Activated naive CD4-positive, alpha-beta T cell treated with anti-CD3 and anti-CD28 coated beads, Interleukin-2, amount 50 U/mL, for 72 hours (primary cell): ENCODE measurements around the gene ARID3C. TPM values are rescaled to one million over a fixed set of nuclear protein-coding genes. Genes with fewer than 3 reads are reported as not detected.
"Not testable (repeated sequence)": the region's sequence is repeated elsewhere in the genome, so short reads cannot be mapped to it uniquely, and the experiment has no call there.

Source experiments
- ATAC-seq, 2 donors: fragments of 150-1000 bp; cut with Tn5 transposase; 2 replicates each; pipeline ENCODE4 v1.10.0; 2021; ENCODE audit warnings: mild to moderate bottlenecking in 2 of 2, moderate library complexity in 2 of 2
- DNase-seq, 2 donors: peaks; one replicate each; pipeline ENCODE4 v3.0.0; 2021 to 2022; ENCODE audit warnings: low spot score in 2 of 2
- H3K27ac Mint-ChIP-seq, 2 donors: one replicate each; pipeline ENCODE4 v1.8.0; 2022; ENCODE audit warnings: mild to moderate bottlenecking in 2 of 2, mixed read lengths in 2 of 2
- H3K36me3 Mint-ChIP-seq, 2 donors: one replicate each; pipeline ENCODE4 v1.8.0; 2022; ENCODE audit warnings: mixed read lengths in 2 of 2
- H3K9me3 Mint-ChIP-seq, 2 donors: one replicate each; pipeline ENCODE4 v1.8.0; 2022; ENCODE audit warnings: mixed read lengths in 2 of 2
- total RNA-seq, 2 donors: library from RNA; stranded (reverse); gene quantifications; one replicate each; pipeline ENCODE4 v1.2.3, GENCODE V29; 2022

Gene ARID3C
- total RNA-seq, 2 donors from 2014 or later = 1.6 TPM; not detected in 1

GRCh38 chr9:34656992-34657391 lies 28.1 kb upstream of the ARID3C start:
- peaks cover 0 to 6% of the 10 kb centered on the region in 2 donors for H3K36me3 Mint-ChIP-seq
- ATAC-seq = no peak
- H3K9me3 Mint-ChIP-seq = no peaks in the 10 kb centered on the region
- DNase-seq = no peak
- H3K27ac Mint-ChIP-seq = no peak overlapping the region

DNA sequence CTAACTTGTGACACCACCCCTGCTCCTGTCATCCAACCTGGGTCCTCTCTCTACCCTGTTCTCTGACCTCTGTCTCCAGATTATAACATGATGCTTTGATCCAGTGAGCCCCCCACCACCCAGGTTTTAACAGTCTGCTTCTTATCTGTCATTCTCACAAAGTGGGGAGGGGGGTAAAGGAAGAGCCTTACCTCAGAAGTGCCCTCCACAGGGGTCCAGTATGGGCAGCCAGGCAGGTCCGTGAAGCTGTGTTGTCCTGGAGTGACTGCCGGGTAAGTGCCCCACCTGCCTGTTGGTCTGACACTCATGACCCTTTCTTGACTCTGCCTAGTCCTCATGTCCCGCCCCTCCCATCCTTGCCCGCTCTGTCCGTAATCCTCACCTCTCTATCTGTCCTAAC lies 26.5 kb upstream of the ARID3C start:
- DNase-seq = no peak
- ATAC-seq = no peak
- no peaks in the 10 kb centered on the region for H3K9me3 Mint-ChIP-seq
- no peaks in the 10 kb centered on the region for H3K36me3 Mint-ChIP-seq
- peak overlapping the region in 1 of 2 donors; percentile 36 for H3K27ac Mint-ChIP-seq

DNA sequence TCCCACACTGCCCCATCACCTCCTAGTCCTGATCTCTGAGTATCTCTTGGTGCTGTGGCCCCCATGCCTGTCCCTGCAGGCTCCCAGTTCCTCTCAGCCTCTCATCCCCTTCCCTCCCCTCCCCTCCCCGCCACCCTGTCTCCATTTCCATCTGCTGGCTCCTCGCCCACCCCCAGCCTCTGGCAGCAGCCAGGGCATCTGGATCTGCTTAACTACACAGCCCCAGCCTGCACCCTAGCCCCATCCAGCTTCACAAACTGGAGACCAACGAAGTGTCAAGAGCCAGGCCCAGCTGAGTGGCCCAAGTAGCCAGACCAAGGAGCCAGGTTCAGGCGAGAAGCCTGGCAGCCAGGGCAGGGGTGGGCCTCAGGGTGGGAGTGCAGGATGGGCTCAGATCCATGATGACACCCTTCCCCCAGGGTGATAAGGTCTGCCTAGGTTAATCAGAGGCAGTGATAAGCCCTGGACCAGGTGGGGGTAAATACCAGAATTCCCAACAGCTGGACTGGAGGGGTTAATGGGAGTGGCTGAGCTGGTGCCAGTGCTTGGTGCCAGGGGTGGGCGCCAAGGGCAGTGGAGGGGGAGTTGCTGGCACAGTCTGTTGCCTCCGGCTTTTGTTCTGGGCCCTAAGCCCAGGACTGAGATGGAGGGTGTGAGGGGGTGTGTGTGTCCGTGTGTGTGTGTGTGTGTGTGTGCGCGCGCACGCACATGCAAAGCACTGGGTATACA lies 25.6 kb upstream of the ARID3C start:
- DNase-seq = no peak
- ATAC-seq = no peak
- H3K27ac Mint-ChIP-seq = peak overlapping the region; percentile 37 to 55
- no peaks in the 10 kb centered on the region for H3K9me3 Mint-ChIP-seq
- peaks cover 2 to 4% of the 10 kb centered on the region in 2 donors for H3K36me3 Mint-ChIP-seq

DNA sequence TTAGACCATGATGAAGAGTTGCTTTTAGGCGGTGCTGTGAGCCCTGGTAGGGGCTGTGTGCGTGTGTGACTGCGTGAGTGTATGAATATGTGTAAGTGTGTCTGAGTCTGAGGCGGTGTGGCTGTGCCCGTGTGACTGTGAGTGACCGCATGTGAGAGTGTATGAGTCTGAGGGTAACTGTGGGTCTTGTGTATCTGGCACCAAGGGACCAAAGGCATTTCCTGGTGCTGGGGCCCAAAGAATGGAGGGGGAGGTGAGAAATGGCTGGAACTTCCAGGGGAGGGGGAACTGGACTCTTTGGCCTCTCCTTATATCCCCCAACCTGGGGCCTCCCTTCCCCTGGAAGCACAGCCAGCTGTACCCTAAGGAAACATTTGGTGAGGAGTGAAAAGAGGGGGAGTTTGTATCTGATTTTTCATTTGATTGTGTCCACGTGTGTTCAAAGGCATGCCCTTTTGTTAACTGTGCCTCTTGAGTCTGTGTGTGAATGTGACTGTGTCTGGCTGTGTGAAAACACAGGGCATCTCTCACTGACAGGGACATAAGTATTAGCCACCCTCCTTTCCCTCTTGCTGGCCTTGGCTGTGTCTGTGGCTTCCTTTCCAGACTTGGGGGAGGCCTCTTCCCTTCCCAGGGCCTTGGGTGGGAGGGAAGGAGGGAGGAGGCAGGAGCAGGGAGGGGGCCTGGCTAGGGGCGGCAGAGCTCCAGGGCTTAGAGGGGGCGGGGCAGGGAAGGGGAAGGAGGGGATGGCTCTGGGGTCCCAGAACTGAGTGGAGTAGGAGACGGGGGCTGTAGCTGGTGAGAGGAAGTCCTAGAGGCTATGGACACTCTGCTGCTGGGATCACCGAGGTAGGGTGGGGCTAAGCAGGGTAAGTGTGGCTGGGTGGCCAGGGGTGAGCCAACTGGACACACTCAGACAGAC lies 24.5 kb upstream of the ARID3C start:
- DNase-seq = no peak
- peak overlapping the region; percentile 26 to 55 for H3K27ac Mint-ChIP-seq
- no peaks in the 10 kb centered on the region for H3K9me3 Mint-ChIP-seq
- ATAC-seq = no peak
- H3K36me3 Mint-ChIP-seq = peaks cover 10 to 13% of the 10 kb centered on the region in 2 donors

DNA sequence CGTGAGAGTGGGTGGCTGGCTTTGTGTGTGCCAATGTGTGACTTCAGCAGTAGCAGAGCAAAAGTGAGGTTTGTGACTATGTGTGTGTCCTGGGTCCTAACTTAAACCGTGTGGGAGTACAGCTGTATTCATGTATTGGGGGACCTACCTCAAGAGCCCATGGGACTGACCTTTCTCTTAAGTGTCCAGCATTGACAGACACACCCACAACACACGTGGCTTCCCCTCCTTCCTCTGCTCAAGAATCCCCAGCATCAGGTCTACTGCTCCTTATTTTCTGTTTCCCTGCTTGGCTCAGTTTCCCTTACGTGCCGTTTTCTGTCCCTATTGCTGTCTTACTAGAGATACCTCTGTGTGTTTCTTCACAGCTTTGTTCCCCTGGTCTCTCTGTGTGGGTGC lies 23.7 kb upstream of the ARID3C start:
- no peaks in the 10 kb centered on the region for H3K9me3 Mint-ChIP-seq
- H3K36me3 Mint-ChIP-seq = peaks cover 18 to 21% of the 10 kb centered on the region in 2 donors
- DNase-seq = no peak
- H3K27ac Mint-ChIP-seq = peak overlapping the region; percentile 13 to 26
- ATAC-seq = no peak

- DNase-seq (peak in 1 of 2 donors; percentile 46), ATAC-seq (peak; percentile 84 to 86)
- H3K9me3 Mint-ChIP-seq = no peaks in the 10 kb centered on the region
- peaks cover 23 to 26% of the 10 kb centered on the region in 2 donors for H3K36me3 Mint-ChIP-seq
- H3K27ac Mint-ChIP-seq = peak within 1 kb of the TSS; percentile 13 to 62
Measured at GRCh38 chr9:34651876-34652601, 23.2 kb upstream of the ARID3C start, which contains the start of gene IL11RA. TSS of gene IL11RA (plus strand) at chr9:34652185. CDS start at chr9:34655218, 3,033 bp downstream.

DNA sequence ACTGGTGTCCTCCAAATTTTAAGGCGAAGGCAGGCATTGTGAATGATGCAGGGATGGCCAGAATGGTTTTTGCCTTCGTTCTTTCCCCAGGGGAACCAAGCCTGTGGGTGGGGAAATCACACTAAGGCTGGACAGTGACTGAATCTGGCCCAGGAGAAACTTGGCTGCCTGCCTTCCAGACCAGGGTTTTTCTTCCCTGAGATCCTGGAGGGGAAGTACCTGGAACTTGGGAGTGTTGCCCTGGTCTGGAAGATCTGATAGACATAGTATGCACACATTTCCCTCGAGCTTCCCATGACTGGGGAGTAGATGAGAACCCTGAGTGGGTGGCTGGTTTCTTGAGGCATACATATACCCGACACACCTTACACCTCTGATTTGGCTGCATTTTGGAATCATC lies 22.5 kb upstream of the ARID3C start:
- DNase-seq = no peak
- ATAC-seq = no peak
- H3K27ac Mint-ChIP-seq = no peak overlapping the region
- no peaks in the 10 kb centered on the region for H3K9me3 Mint-ChIP-seq
- peaks cover 25 to 26% of the 10 kb centered on the region in 2 donors for H3K36me3 Mint-ChIP-seq

GRCh38 chr9:34650816-34651215 lies 21.9 kb upstream of the ARID3C start:
- Mint-ChIP-seq H3K36me3 (peaks cover 25 to 26% of the 10 kb centered on the region in 2 donors), H3K9me3 (no peaks in the 10 kb centered on the region), H3K27ac (no peak overlapping the region)
- ATAC-seq = no peak
- no peak for DNase-seq

DNA sequence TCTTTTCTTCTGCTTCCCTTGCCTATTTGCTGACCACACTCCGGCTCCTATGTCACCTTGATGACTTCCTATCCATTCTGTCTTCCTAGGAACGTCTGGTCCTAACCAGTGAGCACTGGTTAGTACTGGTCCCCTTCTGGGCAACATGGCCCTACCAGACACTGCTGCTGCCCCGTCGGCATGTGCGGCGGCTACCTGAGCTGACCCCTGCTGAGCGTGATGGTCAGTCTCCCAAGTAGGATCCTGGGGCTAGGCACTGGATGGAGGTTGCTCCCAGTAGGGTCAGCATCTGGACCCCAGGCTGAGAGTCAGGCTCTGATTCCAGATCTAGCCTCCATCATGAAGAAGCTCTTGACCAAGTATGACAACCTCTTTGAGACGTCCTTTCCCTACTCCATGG lies 19.8 kb upstream of the ARID3C start:
- ATAC-seq = no peak
- no peak for DNase-seq
- H3K27ac Mint-ChIP-seq = peak overlapping the region; percentile 48 to 75
- no peaks in the 10 kb centered on the region for H3K9me3 Mint-ChIP-seq
- peaks cover 25 to 26% of the 10 kb centered on the region in 2 donors for H3K36me3 Mint-ChIP-seq

- Mint-ChIP-seq H3K9me3 (no peaks in the 10 kb centered on the region), H3K27ac (peak overlapping the region; percentile 75 to 88), H3K36me3 (peaks cover 25 to 26% of the 10 kb centered on the region in 2 donors)
- no peak for DNase-seq
- no peak for ATAC-seq
Measured at GRCh38 chr9:34647651-34648050, 18.8 kb upstream of the ARID3C start.

GRCh38 chr9:34647084-34647403 lies 18.2 kb upstream of the ARID3C start:
- DNase-seq (peak in 1 of 2 donors; percentile 71), ATAC-seq (peak in 1 of 2 donors; percentile 41)
- Mint-ChIP-seq H3K9me3 (no peaks in the 10 kb centered on the region), H3K27ac (peak overlapping the region; percentile 75 to 88), H3K36me3 (peaks cover 25 to 26% of the 10 kb centered on the region in 2 donors)

- DNase-seq (peak; percentile 96 to 99), ATAC-seq (peak; percentile 87 to 90)
- no peaks in the 10 kb centered on the region for H3K9me3 Mint-ChIP-seq
- peak within 1 kb of the TSS; percentile 75 to 88 for H3K27ac Mint-ChIP-seq
- peaks cover 25 to 26% of the 10 kb centered on the region in 2 donors for H3K36me3 Mint-ChIP-seq
Measured at GRCh38 chr9:34646211-34647083, 17.6 kb upstream of the ARID3C start, which contains the start of gene GALT. TSS of gene GALT (plus strand) at chr9:34646675. CDS start at chr9:34646705, 30 bp downstream.

GRCh38 chr9:34644766-34645314 lies 16.0 kb upstream of the ARID3C start:
- Mint-ChIP-seq H3K27ac (no peak overlapping the region), H3K36me3 (peaks cover 25 to 26% of the 10 kb centered on the region in 2 donors), H3K9me3 (no peaks in the 10 kb centered on the region)
- no peak for ATAC-seq
- no peak for DNase-seq

- no peak for DNase-seq
- peaks cover 6 to 8% of the 10 kb centered on the region in 2 donors for H3K36me3 Mint-ChIP-seq
- ATAC-seq = no peak
- H3K9me3 Mint-ChIP-seq = no peaks in the 10 kb centered on the region
- H3K27ac Mint-ChIP-seq = no peak overlapping the region
Measured at GRCh38 chr9:34642679-34643078, 13.8 kb upstream of the ARID3C start.

- ATAC-seq = not testable (repeated sequence)
Measured at GRCh38 chr9:34639322-34639721, 10.5 kb upstream of the ARID3C start.

More at GRCh38 chr9:34639322-34639721, 10.5 kb upstream of the ARID3C start:
- H3K9me3 Mint-ChIP-seq, H3K27ac Mint-ChIP-seq, DNase-seq: not testable (repeated sequence)
- peaks cover 16 to 17% of the 10 kb centered on the region in 2 donors for H3K36me3 Mint-ChIP-seq
